HG03342 (cell line): ENCODE data around the gene ZMYM4.

Experiments
- ATAC-seq: cut with Tn5 transposase; IDR thresholded peaks from one replicate; pipeline ENCODE4 v1.9.1; 2021; ENCODE audit warnings: mild to moderate bottlenecking, moderate library complexity; ENCODE audit not compliant: unreplicated experiment

ZMYM4 gene

DNA sequence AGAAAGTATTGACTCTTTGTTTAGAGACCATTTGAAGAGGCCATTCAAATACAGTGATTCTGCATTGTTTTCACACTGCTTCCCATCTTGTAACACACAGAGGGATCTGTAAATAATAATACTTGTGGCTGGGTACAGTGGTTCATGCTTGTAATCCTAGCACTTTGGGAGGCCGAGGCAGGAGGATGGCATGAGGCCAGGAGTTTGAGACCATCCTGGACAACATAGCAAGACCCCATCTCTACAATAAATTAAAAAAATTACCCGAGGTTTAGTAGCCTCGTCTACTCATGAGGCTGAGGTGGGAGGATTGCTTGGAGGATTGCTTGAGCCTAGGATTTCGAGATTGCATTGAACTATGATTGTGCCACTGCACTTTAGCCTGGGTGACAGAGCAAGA, 5.7 kb downstream of the ZMYM4 start:
- no peak for ATAC-seq

DNA sequence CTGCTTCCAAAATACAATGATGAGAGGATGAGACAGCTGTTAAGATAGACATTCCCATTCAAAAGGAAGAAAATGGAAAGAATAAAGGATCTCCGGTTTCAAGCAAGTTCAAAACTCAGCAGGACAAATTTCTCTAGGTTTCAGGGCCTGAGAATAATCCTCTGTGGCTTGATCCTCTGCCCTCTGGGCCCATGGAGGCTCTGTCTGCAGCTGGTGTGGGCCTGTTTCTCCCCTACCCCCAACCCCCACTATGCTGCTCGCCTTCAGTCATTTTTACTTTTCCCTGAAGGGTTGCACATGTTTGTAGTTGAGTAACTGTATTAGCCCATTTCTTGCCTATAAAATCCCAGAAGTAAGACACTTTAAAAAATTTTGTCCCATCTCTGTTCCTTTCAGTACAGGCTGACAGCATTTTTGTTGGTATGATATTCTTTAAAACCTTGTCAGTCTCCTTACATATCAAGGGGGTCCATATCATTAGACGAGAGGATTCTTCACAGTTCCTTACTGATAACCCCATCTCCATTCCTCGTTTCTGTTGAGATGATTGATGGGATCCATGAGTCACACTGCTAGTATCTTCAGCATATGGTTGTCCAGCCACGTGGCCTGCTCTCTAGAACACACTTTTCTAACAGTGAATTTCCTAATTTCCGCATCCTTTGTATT, 10.5 kb downstream of the ZMYM4 start:
- no peak for ATAC-seq

GRCh38 chr1:35279555-35279904, 11.0 kb downstream of the ZMYM4 start:
- no peak for ATAC-seq

DNA sequence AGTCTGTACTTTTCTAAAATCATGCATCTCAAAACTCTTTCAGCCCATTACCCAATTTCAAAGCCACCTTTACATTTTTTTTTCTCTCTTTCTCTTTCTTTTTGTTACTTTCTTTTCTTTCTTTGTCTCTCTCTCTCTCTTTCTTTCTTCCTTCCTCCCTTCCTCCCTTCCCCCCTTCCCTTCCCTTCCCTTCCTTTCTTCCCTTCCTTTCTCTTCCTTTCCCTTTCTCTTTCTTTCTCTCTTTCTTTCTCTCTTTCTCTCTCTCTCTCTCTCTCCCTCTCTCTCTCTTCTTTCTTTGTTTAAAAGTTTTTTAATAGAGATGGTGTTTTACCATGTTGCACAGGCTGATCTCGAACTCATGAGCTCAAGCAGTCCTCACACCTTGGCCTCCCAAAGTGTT, 11.5 kb downstream of the ZMYM4 start:
- ATAC-seq, result no peak

GRCh38 chr1:35281565-35281964, 13.1 kb downstream of the ZMYM4 start:
- ATAC-seq, result no peak

DNA sequence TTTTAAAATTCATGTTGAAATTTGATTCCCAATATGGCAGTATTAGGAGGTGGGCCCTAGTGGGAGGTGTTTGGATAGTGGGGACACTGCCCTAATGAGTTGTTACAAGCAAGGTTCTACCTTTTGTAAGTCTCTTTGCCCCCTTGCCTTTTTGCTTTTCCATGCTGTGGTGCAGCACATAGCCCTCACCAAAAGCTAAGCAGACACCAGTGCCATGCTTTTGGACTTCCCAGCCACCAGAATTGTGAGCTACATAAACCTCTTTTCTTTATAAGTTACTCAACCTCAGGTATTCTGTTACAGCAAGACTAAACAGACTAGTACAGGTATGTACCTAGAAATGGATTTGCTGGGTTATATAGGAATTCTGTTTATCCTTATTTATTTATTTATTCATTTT, 13.7 kb downstream of the ZMYM4 start:
- ATAC-seq, result no peak

GRCh38 chr1:35284852-35285251, 16.3 kb downstream of the ZMYM4 start:
- ATAC-seq, result no peak

- ATAC-seq, result no peak
Observed at GRCh38 chr1:35285771-35286606, 17.5 kb downstream of the ZMYM4 start.

GRCh38 chr1:35287807-35288640, 19.5 kb downstream of the ZMYM4 start:
- no peak for ATAC-seq

- no peak for ATAC-seq
Observed at GRCh38 chr1:35288761-35289160, 20.3 kb downstream of the ZMYM4 start.

DNA sequence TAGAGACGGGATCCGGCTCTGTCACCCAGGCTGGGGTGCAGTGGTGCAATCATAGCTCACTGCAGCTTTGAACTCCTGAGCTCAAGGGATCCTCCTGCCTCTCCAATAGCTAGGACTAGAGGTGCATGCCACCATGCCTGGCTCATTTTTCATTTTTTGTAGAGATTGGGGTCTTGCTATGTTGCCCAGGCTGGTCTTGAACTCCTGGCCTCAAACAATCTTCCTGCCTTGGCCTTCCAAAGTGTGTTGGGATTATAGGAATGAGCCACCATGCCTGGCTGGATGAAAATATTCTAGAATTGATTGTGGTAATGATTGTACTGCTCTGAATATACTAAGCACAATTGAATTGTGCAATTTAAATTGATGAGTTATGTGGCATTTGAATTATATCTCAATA, 21.9 kb downstream of the ZMYM4 start:
- ATAC-seq, result no peak

- ATAC-seq, result no peak
Observed at GRCh38 chr1:35294809-35295208, 26.3 kb downstream of the ZMYM4 start.

DNA sequence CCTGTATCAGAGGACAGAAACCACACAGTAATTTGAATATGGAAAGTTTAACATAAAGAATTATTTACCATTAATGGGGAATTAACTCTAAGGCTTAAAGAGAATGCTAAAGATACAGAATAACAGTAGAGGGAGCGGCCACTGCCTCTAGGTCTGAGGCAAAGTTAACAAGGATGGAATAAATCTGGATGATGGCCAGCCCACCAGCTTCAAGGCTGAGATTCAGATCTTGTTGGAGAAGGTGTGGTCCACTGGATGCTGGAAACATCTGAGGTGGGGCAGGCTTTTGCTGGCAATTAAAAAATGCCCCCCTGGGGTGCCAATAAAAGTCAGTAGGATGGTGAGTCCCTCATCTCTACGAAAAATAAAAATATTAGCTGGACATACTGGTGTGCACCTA, 29.4 kb downstream of the ZMYM4 start:
- ATAC-seq, result no peak

- peak; percentile 65 for ATAC-seq
Observed at GRCh38 chr1:35298464-35298863, 30.0 kb downstream of the ZMYM4 start.

GRCh38 chr1:35300376-35300775, 31.9 kb downstream of the ZMYM4 start:
- no peak for ATAC-seq

DNA sequence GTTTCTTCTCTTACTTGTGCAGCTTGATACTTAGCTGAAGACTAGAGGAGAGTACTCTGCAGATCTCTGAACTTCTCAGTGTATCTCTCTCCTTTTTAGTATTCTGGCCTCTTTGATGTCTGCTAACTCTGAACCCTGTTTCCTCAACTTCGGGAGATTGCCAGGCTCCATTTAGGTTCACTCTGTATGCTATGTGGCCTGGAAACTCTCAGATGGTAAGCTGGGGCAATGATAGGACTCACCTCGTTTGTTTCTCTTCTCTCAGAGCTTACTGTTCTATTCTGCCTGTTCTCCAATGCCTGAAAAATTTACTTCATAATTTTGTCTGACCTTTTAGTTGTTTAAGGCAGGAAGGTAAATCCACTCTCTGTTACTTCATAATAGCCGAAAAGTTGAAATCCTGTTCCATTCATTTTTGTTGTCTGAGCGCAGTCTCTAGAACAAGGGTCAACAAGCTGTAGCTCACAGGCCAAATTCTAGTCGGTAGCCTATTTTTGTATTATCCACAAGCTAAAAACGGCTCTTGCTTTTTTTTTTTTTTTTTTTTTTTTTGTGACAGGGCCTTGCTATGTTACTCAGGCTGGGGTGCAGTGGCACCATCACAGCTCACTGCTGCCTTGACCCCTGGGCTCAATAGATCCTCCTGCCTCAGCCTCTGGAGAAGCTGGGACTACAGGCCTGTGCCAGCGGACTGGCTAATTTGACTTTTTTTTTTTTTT, 33.3 kb downstream of the ZMYM4 start:
- ATAC-seq, result no peak

DNA sequence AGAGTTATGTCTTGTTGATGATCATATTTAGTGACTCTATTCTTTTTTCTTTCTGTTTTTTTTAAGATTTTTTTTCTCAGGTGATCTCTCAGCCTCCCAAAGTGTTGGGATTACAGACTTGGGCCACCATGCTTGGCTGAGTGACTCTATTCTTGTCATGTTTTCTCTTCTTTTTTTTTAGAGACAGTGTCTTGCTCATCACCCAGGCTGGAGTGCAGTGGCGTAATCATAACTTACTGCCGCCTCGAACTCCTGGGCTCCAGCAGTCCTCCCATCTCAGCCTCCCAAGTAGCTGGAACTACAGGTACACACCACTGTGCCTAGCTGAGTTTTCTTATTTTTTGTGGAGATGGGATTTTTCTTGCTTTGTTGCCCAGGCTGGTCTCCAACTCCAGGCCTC, 36.9 kb downstream of the ZMYM4 start:
- ATAC-seq, result no peak

DNA sequence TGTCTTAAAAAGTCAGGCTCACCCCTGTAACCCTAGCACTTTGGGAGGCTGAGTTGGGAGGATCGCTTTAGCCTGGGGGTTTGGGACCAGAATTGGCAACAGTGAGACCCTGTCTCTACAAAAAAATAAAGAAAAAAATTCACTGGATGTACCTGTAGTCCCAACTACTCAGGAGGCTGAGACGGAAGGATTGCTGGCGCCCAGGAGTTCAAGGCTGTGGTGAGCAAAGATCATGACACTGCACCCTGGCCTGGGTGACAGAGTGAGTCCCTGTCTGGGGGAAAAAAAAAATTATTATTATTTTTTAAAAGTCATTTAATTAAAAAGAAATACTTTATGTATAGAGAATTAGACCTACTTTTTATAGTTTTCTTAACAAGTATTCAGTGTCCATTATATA, 47.1 kb downstream of the ZMYM4 start:
- ATAC-seq, result no peak

- no peak for ATAC-seq
Observed at GRCh38 chr1:35316264-35316663, 47.8 kb downstream of the ZMYM4 start.

- no peak for ATAC-seq
Observed at GRCh38 chr1:35319988-35320713, 51.6 kb downstream of the ZMYM4 start.
